ENCODE data around the gene CTDNEP1. TPM values are rescaled to one million over a fixed set of nuclear protein-coding genes. Genes with fewer than 3 reads are reported as not detected.

The CTDNEP1 gene
- total RNA-seq, 5 donors from 2014 or later (not counting 1 experiment from before 2014, with no cell fraction given), result 109 to 131 (median 125) TPM

DNA sequence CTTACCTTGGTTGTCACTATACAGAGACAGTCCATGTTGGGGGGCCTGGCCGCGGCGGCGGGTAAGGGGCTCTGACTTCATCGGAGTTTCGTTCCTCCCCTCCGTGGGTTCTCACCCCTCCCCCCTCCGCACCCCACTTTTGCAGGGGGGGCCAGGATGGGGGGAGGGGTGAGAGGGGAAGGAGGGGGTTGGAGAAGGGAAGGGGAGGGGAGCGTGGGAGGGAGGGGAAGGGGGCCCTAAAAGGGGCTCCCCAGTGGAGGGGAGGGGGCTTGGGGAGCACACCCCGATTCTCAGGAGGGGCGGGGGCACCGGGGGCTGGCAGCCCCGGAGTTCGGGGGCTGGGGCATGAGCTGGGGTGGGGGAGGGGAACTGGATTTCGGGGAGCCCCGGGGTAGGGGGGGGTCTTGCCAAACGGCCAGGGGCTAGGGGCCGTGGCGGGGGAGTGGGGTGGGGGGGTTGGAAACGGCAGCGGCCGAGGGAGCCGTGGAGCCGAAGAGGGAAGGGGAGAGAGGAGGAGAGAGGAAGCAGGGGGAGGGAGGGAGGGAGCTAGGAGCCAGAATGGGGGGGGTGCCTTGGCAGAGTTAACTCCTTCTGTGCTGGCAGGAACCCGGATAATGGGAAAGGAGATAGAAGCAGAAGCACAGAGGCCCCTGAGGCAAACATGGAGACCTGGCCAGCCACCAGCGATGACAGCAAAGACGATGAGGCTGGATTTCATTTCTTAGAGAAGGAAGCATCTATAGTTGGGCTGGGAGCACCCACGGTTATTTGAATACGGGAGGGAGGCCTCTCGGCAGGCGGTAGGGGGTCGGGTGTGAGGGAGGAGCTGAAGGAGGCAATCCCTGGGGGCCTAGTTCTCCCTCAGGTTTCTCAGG is 34.2 kb downstream of the CTDNEP1 start:
- H3K27me3 Mint-ChIP-seq, result no peaks in the 10 kb centered on the region

DNA sequence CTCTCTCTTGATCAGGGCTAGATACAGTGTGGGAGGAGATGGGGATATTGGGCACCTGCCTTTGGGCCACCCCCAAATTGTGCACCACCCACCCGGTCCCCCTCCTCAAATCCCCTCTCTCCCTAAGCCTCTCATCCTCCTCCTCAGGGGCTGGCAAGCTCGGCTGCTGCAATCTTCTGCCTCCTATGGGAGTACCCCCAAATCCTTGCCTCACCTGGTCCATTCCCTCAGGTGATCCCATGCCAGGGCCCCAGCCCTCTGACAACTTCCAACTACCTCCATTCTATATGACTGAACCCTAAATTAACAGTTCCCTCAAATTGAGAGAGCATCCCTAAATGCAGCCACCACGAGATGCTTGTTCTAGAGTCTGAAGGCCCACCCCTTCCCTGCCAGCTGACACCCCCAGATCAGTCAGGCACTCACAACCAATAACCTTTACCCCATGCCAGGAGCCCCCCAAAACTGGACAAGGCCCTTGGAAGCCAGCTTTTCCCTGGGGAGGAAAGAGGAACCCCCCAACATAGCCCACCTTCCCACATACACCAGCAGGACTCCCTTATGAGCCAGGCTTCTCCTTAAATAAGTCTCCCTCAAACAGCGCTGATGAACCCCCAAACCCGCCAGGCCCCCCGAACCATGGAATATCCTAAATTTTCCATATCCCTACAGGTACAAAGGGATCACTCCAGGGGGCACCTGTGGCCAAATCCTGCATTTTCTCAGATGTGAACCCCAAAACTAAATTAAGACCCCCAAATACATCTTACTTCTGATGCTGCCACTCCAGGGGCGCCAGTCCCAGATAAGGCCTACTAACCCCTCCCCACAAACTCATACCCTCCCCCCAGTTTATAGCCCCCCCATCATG is 35.1 kb downstream of the CTDNEP1 start:
- no peaks in the 10 kb centered on the region for H3K9me3 Mint-ChIP-seq
- peaks cover 0 to 5% of the 10 kb centered on the region in 2 donors for H3K27me3 Mint-ChIP-seq
- no peaks in the 10 kb centered on the region for H3K36me3 Mint-ChIP-seq
- H3K36me3 ChIP-seq (ENCODE audit: control insufficient read depth in 2 of 2, extremely low read depth in 1 of 2, insufficient read depth in 1 of 2, low read length in 1 of 2), result peaks cover 0 to 6% of the 10 kb centered on the region in 2 donors
- peak overlapping the region; percentile 46 for H3K27ac ChIP-seq (ENCODE audit: low read length)
- ChIA-PET POLR2A (no interaction called here), CTCF (interaction anchor here in 1 of 2 donors (0.6 kb wide), 1 partner anchor 12 kb away, joined by 9 read pairs; no protein-coding TSS in a partner anchor)
- no peak for ATAC-seq (replicated peaks in 1 of 4)
- H3K4me1 ChIP-seq (ENCODE audit: control insufficient read depth in 1 of 2, extremely low read depth in 1 of 2, insufficient read depth in 2 of 2, low read length in 2 of 2), result peaks cover 40 to 77% of the 10 kb centered on the region in 2 experiments
- H3K27me3 ChIP-seq (replicated peaks in 1 of 2; ENCODE audit: control insufficient read depth in 2 of 2, extremely low read depth in 1 of 2, insufficient read depth in 2 of 2, low read length in 1 of 2), result no peaks in the 10 kb centered on the region
- peak overlapping the region in 1 of 2 donors; percentile 29 for H3K4me3 ChIP-seq (ENCODE audit: control insufficient read depth in 1 of 2, extremely low read depth in 1 of 2, low read length in 1 of 2)
- WGBS (ENCODE audit: insufficient coverage), result 61% methylated on average over 7 of the region's 7 CpGs
- no peaks in the 10 kb centered on the region for H3K9me3 ChIP-seq
- no peak for DNase-seq
- H3K27ac Mint-ChIP-seq, result peak overlapping the region; percentile 71 to 88
- H3K4me3 Mint-ChIP-seq, result peak overlapping the region; percentile 6 to 92 (median 37)
- peaks cover 74 to 80% (median 80%) of the 10 kb centered on the region in 3 donors for H3K4me1 Mint-ChIP-seq

More for the DNA sequence above, 34.2 kb downstream of the CTDNEP1 start:
- no peaks in the 10 kb centered on the region for H3K9me3 Mint-ChIP-seq
- H3K4me1 Mint-ChIP-seq, result peaks cover 71 to 77% (median 74%) of the 10 kb centered on the region in 3 donors
- Histone ChIP-seq H3K36me3 (ENCODE audit: control insufficient read depth in 2 of 2, extremely low read depth in 1 of 2, insufficient read depth in 1 of 2, low read length in 1 of 2) (peaks cover 0 to 13% of the 10 kb centered on the region in 2 donors), H3K4me3 (ENCODE audit: control insufficient read depth in 1 of 2, extremely low read depth in 1 of 2, low read length in 1 of 2) (peak overlapping the region; percentile 0 to 55), H3K9me3 (no peaks in the 10 kb centered on the region), H3K4me1 (ENCODE audit: control insufficient read depth in 1 of 2, extremely low read depth in 1 of 2, insufficient read depth in 2 of 2, low read length in 2 of 2) (peaks cover 40 to 80% of the 10 kb centered on the region in 2 experiments), H3K27ac (ENCODE audit: low read length) (peak overlapping the region; percentile 46), H3K27me3 (replicated peaks in 1 of 2; ENCODE audit: control insufficient read depth in 2 of 2, extremely low read depth in 1 of 2, insufficient read depth in 2 of 2, low read length in 1 of 2) (no peaks in the 10 kb centered on the region)
- H3K4me3 Mint-ChIP-seq, result peak overlapping the region; percentile 54 to 92 (median 70)
- ChIA-PET POLR2A (interaction anchor here in 1 of 2 donors (0.6 kb wide), 2 partner anchors 205 to 253 kb away, joined by 3 to 4 read pairs; no protein-coding TSS in a partner anchor), CTCF (no interaction called here)
- DNase-seq (peak in 1 of 35 experiments; percentile 18), ATAC-seq (replicated peaks in 1 of 4) (no peak)
- H3K27ac Mint-ChIP-seq, result peak overlapping the region; percentile 76 to 99
- H3K36me3 Mint-ChIP-seq, result no peaks in the 10 kb centered on the region
- 10% methylated on average over 15 of the region's 32 CpGs for WGBS (ENCODE audit: insufficient coverage)

DNA sequence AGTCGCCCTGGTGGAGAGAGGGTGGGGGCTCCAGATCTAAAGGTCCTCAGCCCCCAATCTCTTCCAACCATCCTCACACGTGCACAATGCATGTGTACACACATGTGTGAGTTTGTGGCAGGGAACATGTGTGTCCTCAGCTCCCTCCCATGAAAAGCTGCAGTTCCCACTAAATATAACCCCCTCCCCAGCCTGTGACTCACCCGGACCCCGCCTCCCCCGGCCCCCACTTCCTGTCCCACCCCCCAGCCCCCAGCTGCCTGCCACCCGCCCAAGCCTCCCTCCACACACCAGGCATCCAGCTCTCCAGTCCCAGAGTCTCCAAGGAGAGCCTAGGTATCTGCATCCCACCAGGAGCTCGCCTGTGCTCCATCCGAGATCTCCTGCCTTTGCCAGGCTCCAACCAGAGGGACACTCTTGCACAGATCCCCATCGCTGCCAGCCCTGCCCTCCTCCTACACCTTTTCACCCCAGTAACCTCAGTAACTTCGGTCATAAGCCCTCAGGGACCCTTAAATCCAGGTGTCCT is 35.8 kb downstream of the CTDNEP1 start:
- no peak for ATAC-seq (replicated peaks in 1 of 4)
- Histone ChIP-seq H3K4me3 (ENCODE audit: control insufficient read depth in 1 of 2, extremely low read depth in 1 of 2, low read length in 1 of 2) (peak overlapping the region in 1 of 2 donors; percentile 69), H3K4me1 (ENCODE audit: control insufficient read depth in 1 of 2, extremely low read depth in 1 of 2, insufficient read depth in 2 of 2, low read length in 2 of 2) (peaks cover 39 to 71% of the 10 kb centered on the region in 2 experiments), H3K27ac (ENCODE audit: low read length) (peak overlapping the region; percentile 96), H3K27me3 (replicated peaks in 1 of 2; ENCODE audit: control insufficient read depth in 2 of 2, extremely low read depth in 1 of 2, insufficient read depth in 2 of 2, low read length in 1 of 2) (no peaks in the 10 kb centered on the region), H3K36me3 (ENCODE audit: control insufficient read depth in 2 of 2, extremely low read depth in 1 of 2, insufficient read depth in 1 of 2, low read length in 1 of 2) (no peaks in the 10 kb centered on the region), H3K9me3 (no peaks in the 10 kb centered on the region)
- Mint-ChIP-seq H3K27ac (peak overlapping the region; percentile 88 to 99), H3K36me3 (no peaks in the 10 kb centered on the region), H3K27me3 (peaks cover 0 to 5% of the 10 kb centered on the region in 2 donors), H3K4me1 (peaks cover 67 to 76% (median 73%) of the 10 kb centered on the region in 3 donors), H3K9me3 (no peaks in the 10 kb centered on the region), H3K4me3 (peak overlapping the region; percentile 31 to 92 (median 37))
- DNase-seq, result peak in 1 of 35 experiments; percentile 30
- CTCF ChIA-PET, result no interaction called here
- POLR2A ChIA-PET, result interaction anchor here in 1 of 2 donors (0.7 kb wide), 1 partner anchor 27 kb away, joined by 3 read pairs; the partner anchor contains the start of gene GABARAP
- WGBS (ENCODE audit: insufficient coverage), result 57% methylated on average over 3 of the region's 10 CpGs

DNA sequence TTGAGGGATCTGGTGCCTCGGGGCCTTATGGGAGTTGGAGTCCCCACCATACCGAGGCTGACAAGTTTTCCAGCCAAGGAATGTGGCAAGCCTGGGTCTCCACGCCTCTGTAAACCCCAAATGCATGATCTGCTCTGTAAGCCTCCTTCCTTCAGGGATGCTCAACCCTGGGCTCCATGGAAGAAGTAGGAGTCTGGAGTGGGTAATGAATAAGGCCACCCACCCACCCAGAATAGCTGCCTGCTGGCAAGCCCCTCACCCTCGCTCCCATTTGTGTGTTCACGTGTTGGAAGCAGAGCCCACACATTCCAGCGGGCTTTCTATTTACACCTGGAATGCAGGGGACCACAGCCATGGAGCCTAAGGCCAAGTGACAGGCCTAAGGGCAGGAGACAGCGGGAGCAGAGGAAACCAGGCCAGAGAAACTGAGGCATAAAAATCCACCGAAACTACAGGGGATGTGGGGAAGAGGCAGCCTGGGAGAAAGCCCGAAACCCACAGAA is 36.3 kb downstream of the CTDNEP1 start:
- H3K4me3 ChIP-seq (ENCODE audit: control insufficient read depth in 1 of 2, extremely low read depth in 1 of 2, low read length in 1 of 2), result peak overlapping the region; percentile 61 to 69
- H3K27ac ChIP-seq (ENCODE audit: low read length), result peak overlapping the region; percentile 96
- Mint-ChIP-seq H3K9me3 (no peaks in the 10 kb centered on the region), H3K27me3 (peaks cover 0 to 5% of the 10 kb centered on the region in 2 donors), H3K4me3 (peak overlapping the region; percentile 86 to 92 (median 88)), H3K4me1 (peaks cover 62 to 70% (median 67%) of the 10 kb centered on the region in 3 donors), H3K27ac (peak overlapping the region; percentile 95 to 99), H3K36me3 (no peaks in the 10 kb centered on the region)
- 50% methylated on average over 3 of the region's 9 CpGs for WGBS (ENCODE audit: insufficient coverage)
- no peak for ATAC-seq (replicated peaks in 1 of 4)
- no peaks in the 10 kb centered on the region for H3K9me3 ChIP-seq
- DNase-seq, result no peak
- H3K27me3 ChIP-seq (replicated peaks in 1 of 2; ENCODE audit: control insufficient read depth in 2 of 2, extremely low read depth in 1 of 2, insufficient read depth in 2 of 2, low read length in 1 of 2), result no peaks in the 10 kb centered on the region
- peaks cover 36 to 65% of the 10 kb centered on the region in 2 experiments for H3K4me1 ChIP-seq (ENCODE audit: control insufficient read depth in 1 of 2, extremely low read depth in 1 of 2, insufficient read depth in 2 of 2, low read length in 2 of 2)
- CTCF ChIA-PET, result no interaction called here
- POLR2A ChIA-PET, result interaction anchor here in 1 of 2 donors (0.7 kb wide), 2 partner anchors 26 to 27 kb away, joined by 3 to 4 read pairs; partner anchors contain the start of gene GABARAP
- no peaks in the 10 kb centered on the region for H3K36me3 ChIP-seq (ENCODE audit: control insufficient read depth in 2 of 2, extremely low read depth in 1 of 2, insufficient read depth in 1 of 2, low read length in 1 of 2)

DNA sequence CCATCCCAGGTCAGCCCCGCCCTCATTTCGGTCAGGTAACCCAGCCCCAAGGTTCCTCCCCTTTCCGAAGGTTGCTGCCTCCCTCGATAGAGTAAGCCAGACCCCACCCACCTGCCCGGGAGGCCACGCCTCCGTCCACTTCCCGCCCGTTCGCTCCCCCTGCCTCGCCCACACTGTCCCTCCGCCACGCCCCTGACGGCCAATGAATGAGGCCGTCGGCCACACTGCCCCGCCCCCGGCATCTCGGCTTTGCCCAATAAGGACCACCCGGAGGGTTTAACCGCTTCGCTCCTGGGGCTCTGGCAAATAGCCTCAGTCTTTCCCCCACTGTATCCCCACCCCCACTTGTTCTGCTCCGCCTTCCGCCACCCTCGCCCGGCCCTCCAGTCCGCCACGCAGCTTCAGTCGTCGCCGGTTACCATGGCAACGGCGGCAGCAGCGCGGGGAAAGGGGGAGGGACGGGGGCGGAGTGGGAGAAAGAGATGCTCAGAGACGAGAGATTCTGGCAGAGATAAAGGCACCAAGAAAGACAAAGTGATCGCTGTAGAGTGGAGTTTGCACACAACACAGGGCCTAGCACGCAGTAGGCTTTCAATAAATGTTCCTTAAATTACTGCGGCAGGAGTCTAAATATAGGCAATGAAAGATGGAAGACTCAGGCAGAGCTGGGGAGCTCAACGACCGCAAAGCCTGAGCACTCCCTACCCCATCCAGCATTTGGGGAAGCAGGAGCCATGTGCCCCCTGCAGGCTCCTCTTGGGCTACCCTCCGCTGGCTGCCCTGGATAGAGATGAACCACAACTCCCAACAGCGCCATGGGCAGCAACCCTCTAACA is 37.0 kb downstream of the CTDNEP1 start:
- Mint-ChIP-seq H3K36me3 (no peaks in the 10 kb centered on the region), H3K4me3 (peak overlapping the region; percentile 86 to 92 (median 88)), H3K9me3 (no peaks in the 10 kb centered on the region), H3K27ac (peak overlapping the region; percentile 95 to 99), H3K27me3 (peaks cover 0 to 5% of the 10 kb centered on the region in 2 donors), H3K4me1 (peaks cover 62 to 67% (median 64%) of the 10 kb centered on the region in 3 donors)
- DNase-seq (peak; percentile 89 to 100 (median 96)), ATAC-seq (replicated peaks in 1 of 4) (peak; percentile 78 to 81 (median 80))
- Histone ChIP-seq H3K27ac (ENCODE audit: low read length) (peak overlapping the region; percentile 96), H3K9me3 (no peaks in the 10 kb centered on the region), H3K36me3 (ENCODE audit: control insufficient read depth in 2 of 2, extremely low read depth in 1 of 2, insufficient read depth in 1 of 2, low read length in 1 of 2) (no peaks in the 10 kb centered on the region), H3K4me3 (ENCODE audit: control insufficient read depth in 1 of 2, extremely low read depth in 1 of 2, low read length in 1 of 2) (peak overlapping the region; percentile 61 to 69), H3K4me1 (ENCODE audit: control insufficient read depth in 1 of 2, extremely low read depth in 1 of 2, insufficient read depth in 2 of 2, low read length in 2 of 2) (peaks cover 36 to 61% of the 10 kb centered on the region in 2 experiments), H3K27me3 (replicated peaks in 1 of 2; ENCODE audit: control insufficient read depth in 2 of 2, extremely low read depth in 1 of 2, insufficient read depth in 2 of 2, low read length in 1 of 2) (no peaks in the 10 kb centered on the region)
- ChIA-PET POLR2A (interaction anchor here in 1 of 2 donors (0.7 kb wide), 1 partner anchor 27 kb away, joined by 4 read pairs; no protein-coding TSS in a partner anchor), CTCF (interaction anchor here (0.6 to 1.2 kb wide), 6 partner anchors 9 to 1191 kb away, joined by 3 to 5 read pairs (median 4); partner anchors contain the start of genes GABARAP (in 1 of the 2) and PHF23 (in 1 of the 2))
- 0% methylated on average over 26 of the region's 45 CpGs for WGBS (ENCODE audit: insufficient coverage)

All from T-cell (primary cell).